ENCODE measurements around the gene ESRRA. TPM values are rescaled to one million over a fixed set of nuclear protein-coding genes. Genes with fewer than 3 reads are reported as not detected.

The ESRRA gene
- total and polyA plus RNA-seq, 9 donors: 2.3 to 17.4 (median 11.9) TPM

GRCh38 chr11:64317325-64317960 lies 12.1 kb downstream of the ESRRA start, which contains the start of gene TRMT112:
TSS of gene TRMT112 (minus strand) at chr11:64317559. CDS start at chr11:64317526, 33 bp downstream.
- no peaks in the 10 kb centered on the region for H3K36me3 ChIP-seq
- peaks cover 9% of the 10 kb centered on the region for H3K4me1 ChIP-seq (ENCODE audit: insufficient read depth)
- H3K4me3 ChIP-seq: peak within 1 kb of the TSS; percentile 65
- DNase-seq: peak; percentile 93 to 98 (median 94)
- WGBS, 3 donors: 0% methylated on average over 42 to 43 of the region's 43 CpGs
- intact Hi-C loops (cut with DNase I): loop anchor here in 1 of 4 donors (5.0 kb wide), 1 partner anchor 40 kb away; the partner anchor contains the start of gene RPS6KA4
- H3K27ac ChIP-seq: peak within 1 kb of the TSS; percentile 81 to 99
- TF ChIP-seq EP300 (IDR thresholded peaks at IDR 0.05): peak; percentile 84
- TF ChIP-seq POLR2A (IDR thresholded peaks at IDR 0.05): peak; percentile 96
- TF ChIP-seq CTCF (IDR thresholded peaks at IDR 0.05): no peak
- H3K27me3 ChIP-seq: no peaks in the 10 kb centered on the region
- H3K9me3 ChIP-seq: no peaks in the 10 kb centered on the region

GRCh38 chr11:64317961-64318765 lies 12.8 kb downstream of the ESRRA start, which contains the start of gene PRDX5:
TSS of gene PRDX5 (plus strand) at chr11:64318121. CDS start at chr11:64318216, 95 bp downstream.
- intact Hi-C loops (cut with DNase I): loop anchor here in 1 of 4 donors (5.0 kb wide), 1 partner anchor 39 kb away; the partner anchor contains the start of gene RPS6KA4

GRCh38 chr11:64318766-64319761 lies 13.7 kb downstream of the ESRRA start:
- Histone ChIP-seq H3K27me3 (no peaks in the 10 kb centered on the region), H3K36me3 (no peaks in the 10 kb centered on the region), H3K27ac (peak overlapping the region; percentile 58 to 99), H3K9me3 (no peaks in the 10 kb centered on the region), H3K4me1 (ENCODE audit: insufficient read depth) (peaks cover 9% of the 10 kb centered on the region), H3K4me3 (peak overlapping the region; percentile 65)
- intact Hi-C loops (cut with DNase I): loop anchor here in 1 of 4 donors (5.0 kb wide), 1 partner anchor 38 kb away; the partner anchor contains the start of gene RPS6KA4
- TF ChIP-seq CTCF (IDR thresholded peaks at IDR 0.05) (no peak), POLR2A (IDR thresholded peaks at IDR 0.05) (no peak), EP300 (IDR thresholded peaks at IDR 0.05) (no peak)
- WGBS, 3 donors: 24 to 30% (median 24%) methylated on average over 15 to 19 of the region's 19 CpGs
- DNase-seq: peak in 4 of 5 donors; percentile 54 to 66 (median 64)

More at GRCh38 chr11:64317961-64318765, 12.8 kb downstream of the ESRRA start, which contains the start of gene PRDX5:
- WGBS, 3 donors: 0% methylated on average over 57 to 61 of the region's 61 CpGs
- peak; percentile 11 to 72 (median 65) for TF ChIP-seq CTCF (IDR thresholded peaks at IDR 0.05)
- no peak for TF ChIP-seq EP300 (IDR thresholded peaks at IDR 0.05)
- TF ChIP-seq POLR2A (IDR thresholded peaks at IDR 0.05): peak; percentile 93
- no peaks in the 10 kb centered on the region for H3K27me3 ChIP-seq
- H3K9me3 ChIP-seq: no peaks in the 10 kb centered on the region
- H3K36me3 ChIP-seq: no peaks in the 10 kb centered on the region
- peak within 1 kb of the TSS; percentile 81 to 99 for H3K27ac ChIP-seq
- H3K4me3 ChIP-seq: peak within 1 kb of the TSS; percentile 65
- H3K4me1 ChIP-seq (ENCODE audit: insufficient read depth): peaks cover 9% of the 10 kb centered on the region
- DNase-seq: peak; percentile 94 to 96 (median 95)
